Duodenal mucosa (tissue), 2 donors: ENCODE measurements around the gene GTPBP4.

Experiments used
- H3K27ac ChIP-seq: one replicate; pipeline ENCODE4 v1.7.0; 2013; ENCODE audit warnings: low read depth, low read length
- H3K27me3 ChIP-seq, 2 donors: one replicate each; pipeline ENCODE4 v1.7.0; 2013; ENCODE audit warnings: low read length in 2 of 2, control low read depth in 1 of 2; ENCODE audit not compliant: insufficient read depth in 2 of 2, control insufficient read depth in 1 of 2
- H3K36me3 ChIP-seq, 2 donors: one replicate each; pipeline ENCODE4 v1.7.0; 2013; ENCODE audit warnings: low read length in 2 of 2, control low read depth in 1 of 2; ENCODE audit not compliant: insufficient read depth in 2 of 2, control insufficient read depth in 1 of 2
- H3K4me1 ChIP-seq, 2 donors: one replicate each; pipeline ENCODE4 v1.7.0; 2013; ENCODE audit warnings: low read length in 2 of 2, control low read depth in 1 of 2; ENCODE audit not compliant: insufficient read depth in 2 of 2, control insufficient read depth in 1 of 2
- H3K4me3 ChIP-seq, 2 donors: one replicate each; pipeline ENCODE4 v1.7.0; 2013; ENCODE audit warnings: low read length in 2 of 2, low read depth in 1 of 2
- H3K9ac ChIP-seq, 2 donors: one replicate each; pipeline ENCODE4 v1.7.0; 2013; ENCODE audit warnings: low read length in 2 of 2, low read depth in 1 of 2
- H3K9me3 ChIP-seq, 2 donors: one replicate each; pipeline ENCODE4 v1.7.0; 2013; ENCODE audit warnings: low read length in 2 of 2, control low read depth in 1 of 2; ENCODE audit not compliant: control insufficient read depth in 1 of 2

Gene GTPBP4

DNA sequence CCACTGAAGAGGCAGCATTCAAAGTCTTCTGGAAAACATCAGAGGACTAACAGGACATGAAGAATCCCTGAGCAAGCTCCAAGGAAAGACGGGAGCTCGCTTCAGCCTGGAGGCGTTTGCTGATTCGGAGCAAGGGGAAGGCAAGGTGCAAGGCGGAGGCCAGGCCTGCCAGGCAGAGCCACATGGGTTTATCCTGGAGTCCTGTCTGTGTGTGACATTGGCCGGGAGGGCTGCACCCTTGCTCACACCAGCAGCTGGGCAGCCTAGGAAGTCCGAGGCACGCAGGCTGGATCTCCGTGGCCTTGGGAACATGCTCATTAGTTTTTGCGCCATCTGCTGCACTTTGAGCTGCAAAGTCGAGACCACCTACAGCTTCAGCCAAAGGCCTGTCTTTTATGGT, 34.4 kb upstream of the GTPBP4 start:
- H3K36me3 ChIP-seq: no peaks in the 10 kb centered on the region
- H3K9me3 ChIP-seq: no peaks in the 10 kb centered on the region
- no peaks in the 10 kb centered on the region for H3K4me1 ChIP-seq
- no peak overlapping the region for H3K27ac ChIP-seq
- no peak overlapping the region for H3K9ac ChIP-seq
- peaks cover 0 to 2% of the 10 kb centered on the region in 2 donors for H3K27me3 ChIP-seq
- no peak overlapping the region for H3K4me3 ChIP-seq

DNA sequence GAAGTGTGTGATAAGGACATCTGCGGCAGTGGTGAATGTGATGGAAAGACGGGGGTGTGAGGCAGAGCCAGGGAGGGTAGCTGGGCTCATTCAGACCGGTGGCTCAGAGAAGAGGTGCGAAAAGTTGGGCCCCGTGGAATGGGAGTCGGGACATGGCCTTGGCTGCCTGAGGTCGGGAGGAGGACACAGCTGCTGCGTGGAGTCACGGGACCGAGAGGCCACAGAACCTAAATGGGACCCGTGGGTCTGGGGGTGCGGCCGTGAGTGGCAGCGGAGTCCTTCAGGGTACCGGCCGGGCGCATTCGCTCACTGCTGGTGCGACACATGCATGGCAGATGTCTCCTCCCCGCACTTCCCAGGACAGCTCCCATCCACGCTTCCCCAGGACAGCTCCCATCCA, 33.8 kb upstream of the GTPBP4 start:
- Histone ChIP-seq H3K4me3 (no peak overlapping the region), H3K36me3 (no peaks in the 10 kb centered on the region), H3K27ac (no peak overlapping the region), H3K9ac (no peak overlapping the region), H3K4me1 (no peaks in the 10 kb centered on the region), H3K27me3 (peaks cover 0 to 3% of the 10 kb centered on the region in 2 donors), H3K9me3 (no peaks in the 10 kb centered on the region)

DNA sequence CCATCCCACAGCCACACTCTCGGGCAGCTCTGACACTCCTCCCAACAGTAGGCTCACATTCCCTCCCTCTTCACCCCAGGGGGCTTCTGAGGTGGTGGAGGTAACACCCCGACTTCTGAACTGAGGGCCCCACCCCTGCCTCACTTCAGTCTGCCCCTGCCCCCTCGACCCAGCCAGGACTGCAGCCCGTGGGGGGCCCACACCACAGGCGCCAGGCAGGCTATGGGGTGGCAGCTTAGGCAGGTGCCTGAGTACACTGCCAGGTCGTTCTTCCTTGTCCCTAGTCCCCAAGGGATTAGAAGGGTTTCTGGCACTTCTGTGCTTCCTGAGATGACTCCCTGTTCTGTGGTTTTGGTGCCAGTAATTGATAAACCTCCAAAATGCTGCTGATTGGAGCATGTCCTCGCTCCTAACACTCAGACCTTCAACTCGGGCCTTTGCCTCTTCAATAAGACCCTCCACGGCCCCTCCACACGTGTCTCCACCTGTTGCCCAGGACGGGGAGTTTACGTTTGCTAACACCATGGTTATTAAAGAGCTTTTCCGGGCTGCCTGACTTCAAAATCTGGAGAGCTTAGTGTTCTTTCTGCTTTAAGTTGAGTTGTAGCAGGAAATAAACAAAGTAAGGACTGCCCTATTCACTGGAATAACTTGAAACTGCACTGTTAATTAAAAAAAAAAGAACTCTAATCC, 33.0 kb upstream of the GTPBP4 start:
- H3K9ac ChIP-seq: no peak overlapping the region

DNA sequence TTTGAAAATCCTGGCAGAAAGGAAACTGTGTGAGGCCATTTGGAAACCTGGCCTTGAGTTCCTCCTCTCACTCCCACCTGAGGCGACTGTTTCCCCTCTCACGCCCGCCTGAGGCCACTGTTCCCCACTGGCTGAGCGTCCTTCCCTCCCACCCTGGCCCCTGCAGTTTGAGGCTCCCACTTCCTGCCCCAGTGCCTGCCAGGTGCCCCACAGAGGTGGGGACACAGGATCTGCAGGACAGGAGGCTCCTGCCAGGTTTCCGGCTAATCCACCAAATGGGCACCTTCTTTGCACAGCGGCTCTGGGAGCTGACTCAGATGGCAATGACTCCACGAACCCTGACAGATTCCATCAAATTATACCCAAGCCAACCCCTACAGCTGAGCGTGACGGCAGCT, 32.4 kb upstream of the GTPBP4 start:
- no peaks in the 10 kb centered on the region for H3K36me3 ChIP-seq
- no peak overlapping the region for H3K4me3 ChIP-seq
- H3K9ac ChIP-seq: no peak overlapping the region
- H3K9me3 ChIP-seq: no peaks in the 10 kb centered on the region
- no peak overlapping the region for H3K27ac ChIP-seq
- no peaks in the 10 kb centered on the region for H3K4me1 ChIP-seq
- H3K27me3 ChIP-seq: peaks cover 0 to 3% of the 10 kb centered on the region in 2 donors

More for the DNA sequence above, 33.0 kb upstream of the GTPBP4 start:
- Histone ChIP-seq H3K4me3 (no peak overlapping the region), H3K27me3 (peaks cover 0 to 3% of the 10 kb centered on the region in 2 donors), H3K4me1 (no peaks in the 10 kb centered on the region), H3K9me3 (no peaks in the 10 kb centered on the region), H3K36me3 (no peaks in the 10 kb centered on the region), H3K27ac (no peak overlapping the region)

DNA sequence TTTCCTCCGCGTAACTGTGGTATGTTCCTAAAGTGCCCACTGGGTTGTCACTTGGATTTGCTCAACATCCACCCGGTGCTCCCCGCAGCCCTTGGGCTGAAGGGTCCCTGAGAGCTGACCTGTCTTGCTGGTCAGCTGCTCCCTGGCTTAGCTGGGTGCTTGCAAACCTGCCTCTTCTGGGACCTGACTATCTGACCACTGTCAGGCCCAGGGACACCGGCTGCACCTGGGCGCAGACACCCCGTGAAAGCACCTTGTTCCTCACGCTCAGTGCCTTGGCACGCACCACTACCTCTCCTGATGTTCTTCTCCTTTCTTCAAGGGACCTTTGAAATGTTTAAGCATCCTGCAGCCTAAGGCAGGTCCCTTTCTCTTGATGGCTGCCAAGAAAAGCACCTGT, 30.1 kb upstream of the GTPBP4 start:
- H3K27me3 ChIP-seq: peaks cover 0 to 3% of the 10 kb centered on the region in 2 donors
- no peak overlapping the region for H3K9ac ChIP-seq
- no peak overlapping the region for H3K27ac ChIP-seq
- H3K9me3 ChIP-seq: no peaks in the 10 kb centered on the region
- no peaks in the 10 kb centered on the region for H3K4me1 ChIP-seq
- H3K36me3 ChIP-seq: no peaks in the 10 kb centered on the region
- no peak overlapping the region for H3K4me3 ChIP-seq

DNA sequence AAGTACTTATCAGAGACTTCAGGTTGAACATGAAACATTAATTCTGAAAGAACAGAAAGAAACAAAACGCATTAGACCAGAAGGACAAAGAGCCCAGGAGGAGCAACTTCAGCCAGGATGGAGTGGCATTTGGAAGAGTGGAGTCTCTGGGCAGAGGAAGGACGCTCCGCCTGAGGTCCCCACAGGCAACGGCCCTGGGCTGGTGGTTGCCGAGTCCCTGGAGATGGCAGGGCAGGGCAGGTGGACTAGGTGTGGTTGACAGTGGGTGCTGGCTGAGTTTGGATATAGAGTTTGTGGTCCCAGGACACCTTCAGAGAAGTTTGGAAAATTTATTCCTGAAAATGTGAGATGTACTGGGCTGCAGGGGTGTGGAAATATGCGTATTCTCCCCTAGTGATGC, 29.4 kb upstream of the GTPBP4 start:
- Histone ChIP-seq H3K4me1 (no peaks in the 10 kb centered on the region), H3K36me3 (no peaks in the 10 kb centered on the region), H3K9ac (no peak overlapping the region), H3K9me3 (no peaks in the 10 kb centered on the region), H3K27ac (no peak overlapping the region), H3K27me3 (peaks cover 0 to 3% of the 10 kb centered on the region in 2 donors), H3K4me3 (no peak overlapping the region)

DNA sequence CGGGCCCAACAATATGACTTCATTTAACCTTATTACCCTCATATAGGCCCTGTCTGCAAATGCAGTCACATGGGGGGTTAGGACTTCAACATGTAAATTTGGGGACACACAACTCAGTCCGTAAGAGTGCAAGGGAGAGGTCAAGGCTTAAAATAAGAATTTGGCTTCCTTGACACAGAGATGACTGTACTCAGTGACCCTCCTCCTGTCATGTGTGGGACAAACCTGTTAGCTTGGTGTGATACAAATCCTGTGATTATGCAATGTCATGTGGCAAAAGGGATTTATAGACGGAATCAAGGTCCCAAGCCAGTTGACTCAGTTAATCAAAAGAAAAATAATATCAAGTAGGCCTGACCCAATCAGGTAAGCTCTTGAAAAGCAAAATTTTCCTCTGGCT, 25.9 kb upstream of the GTPBP4 start:
- Histone ChIP-seq H3K9me3 (no peaks in the 10 kb centered on the region), H3K9ac (no peak overlapping the region), H3K4me3 (no peak overlapping the region), H3K27me3 (peaks cover 0 to 3% of the 10 kb centered on the region in 2 donors), H3K36me3 (no peaks in the 10 kb centered on the region), H3K4me1 (no peaks in the 10 kb centered on the region), H3K27ac (no peak overlapping the region)

DNA sequence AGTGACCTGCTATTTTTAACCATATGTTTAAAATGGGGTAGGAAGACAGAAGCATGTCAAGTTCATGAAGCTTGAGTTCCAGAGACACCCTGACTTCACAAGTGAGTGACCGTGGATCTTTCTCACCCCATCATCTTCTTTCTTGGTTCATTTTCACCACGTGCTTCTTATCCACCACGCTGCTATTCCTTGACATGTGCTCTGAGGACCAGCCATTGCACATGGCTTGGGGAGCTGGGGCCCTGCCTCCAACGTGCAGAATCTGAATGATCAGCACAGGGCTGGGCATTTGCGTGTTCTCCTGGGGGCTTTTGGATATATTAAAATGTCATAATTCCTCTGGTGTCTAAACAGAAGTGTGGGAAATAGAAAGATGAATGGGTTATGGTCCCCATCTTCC, 25.0 kb upstream of the GTPBP4 start:
- H3K4me1 ChIP-seq: no peaks in the 10 kb centered on the region
- H3K27ac ChIP-seq: no peak overlapping the region
- H3K36me3 ChIP-seq: no peaks in the 10 kb centered on the region
- no peak overlapping the region for H3K9ac ChIP-seq
- H3K9me3 ChIP-seq: no peaks in the 10 kb centered on the region
- H3K27me3 ChIP-seq: peaks cover 0 to 3% of the 10 kb centered on the region in 2 donors
- H3K4me3 ChIP-seq: no peak overlapping the region

DNA sequence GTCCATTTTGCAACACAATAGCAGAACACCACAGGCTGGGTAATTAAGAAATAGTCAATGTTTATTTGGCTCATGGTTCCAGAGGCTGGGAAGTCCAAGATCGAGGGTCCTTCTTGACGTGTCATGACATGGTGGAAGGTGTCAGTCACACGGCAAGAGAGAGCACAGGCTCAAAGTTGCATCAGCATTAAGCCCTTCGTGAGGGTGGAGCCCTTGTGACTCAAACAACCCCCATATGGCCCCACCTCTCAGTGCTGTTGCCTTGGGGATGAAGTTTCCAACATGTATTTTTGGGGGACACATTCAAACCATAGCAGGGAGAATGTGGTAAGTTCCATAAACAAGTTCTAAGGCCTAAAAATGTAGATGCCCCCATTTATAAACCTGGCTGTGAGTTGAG, 24.6 kb upstream of the GTPBP4 start:
- H3K9me3 ChIP-seq: no peaks in the 10 kb centered on the region
- no peak overlapping the region for H3K4me3 ChIP-seq
- no peak overlapping the region for H3K27ac ChIP-seq
- peaks cover 0 to 2% of the 10 kb centered on the region in 2 donors for H3K27me3 ChIP-seq
- no peaks in the 10 kb centered on the region for H3K36me3 ChIP-seq
- H3K9ac ChIP-seq: no peak overlapping the region
- H3K4me1 ChIP-seq: peaks cover 0 to 2% of the 10 kb centered on the region in 2 donors

DNA sequence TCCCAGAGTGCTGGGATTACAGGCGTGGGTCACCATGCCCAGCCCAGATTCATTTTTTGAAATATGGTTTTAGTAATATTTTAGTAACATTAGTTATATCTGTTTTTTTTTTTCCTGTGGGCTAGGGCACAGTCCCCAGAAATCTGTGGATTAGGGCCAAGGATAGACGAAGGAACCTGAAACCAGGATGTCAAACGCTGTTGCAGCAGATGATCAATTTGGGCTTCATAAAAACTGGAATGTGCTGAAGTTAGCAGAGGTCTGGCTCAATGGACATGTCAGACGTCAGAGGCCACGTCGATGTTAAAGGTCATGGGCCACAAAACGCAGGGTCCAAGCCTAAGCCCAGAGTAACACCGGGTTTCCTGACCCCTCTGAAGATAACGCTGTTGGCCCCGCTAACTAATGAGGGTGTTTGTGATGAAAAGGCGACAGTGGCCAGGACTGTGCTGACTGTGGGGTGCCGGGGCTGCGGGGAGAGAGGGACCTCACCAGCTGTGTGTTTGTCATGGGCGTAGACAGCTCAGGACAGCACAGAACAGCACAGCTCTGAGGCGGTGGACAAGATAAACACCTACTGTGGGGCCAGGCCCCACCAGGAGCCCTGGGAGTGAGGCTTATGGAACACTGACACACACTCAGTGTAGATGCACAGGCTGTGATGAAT, 23.8 kb upstream of the GTPBP4 start:
- H3K36me3 ChIP-seq: no peaks in the 10 kb centered on the region
- no peak overlapping the region for H3K27ac ChIP-seq
- H3K9me3 ChIP-seq: no peaks in the 10 kb centered on the region
- H3K4me1 ChIP-seq: peaks cover 0 to 7% of the 10 kb centered on the region in 2 donors
- H3K9ac ChIP-seq: no peak overlapping the region
- no peaks in the 10 kb centered on the region for H3K27me3 ChIP-seq
- no peak overlapping the region for H3K4me3 ChIP-seq
